Heart left ventricle (tissue), 13 donors: ENCODE results near the gene LTA4H.

Source experiments
- POLR2A ChIP-seq, 2 donors: fragments of 450-650 bp; IDR thresholded peaks; one replicate each; pipeline ENCODE4 v1.6.1; 2017; ENCODE audit warnings: antibody characterized with exemption in 2 of 2, mild to moderate bottlenecking in 2 of 2, moderate library complexity in 2 of 2
- TF ChIP-seq, protein P1 (sequence below), 12 donors: fragments of 200-600 bp; sonication (generic) in 4 of 12; IDR thresholded peaks; one replicate each; pipeline versions ENCODE4 v1.5.0 to v1.8.0; 2018 to 2022; ENCODE audit warnings: antibody characterized with exemption in 12 of 12, mild to moderate bottlenecking in 5 of 12
- donor health status: ischemic (EF 13 %, LVEDD 7.1; RV severe dilation, severe dysfunction).
- donor health status: DM: no; HTN: yes; CAD: no.
- donor health status: DM: no; HTN: no; CAD: no.
- donor health status: ischemic (EF 25% LVEDD 6.9; RV normal size, moderate dysfunction).
- donor health status: ischemic (EF 25% LVEDD 5.7; RV mildly dilated, moderate dysfunction).
- donor health status: ischemic (EF 35%, LVEDD 5.7; RV mildly dilated, moderate dysfunction).
- donor health status: nonischemic (EF 11% LVEDD 7.7; RV severe dilation, severe dysfunction).
- donor health status: DM: yes; HTN: yes; CAD: no.
- donor health status: PGD.
- donor health status: ischemic (EF 29% LVEDD 5.4; RV normal size, mild dysfunction).
- donor health status: nonischemic (EF 23%, LVEDD 6.1; RV moderate dilation, normal function).

DNA sequence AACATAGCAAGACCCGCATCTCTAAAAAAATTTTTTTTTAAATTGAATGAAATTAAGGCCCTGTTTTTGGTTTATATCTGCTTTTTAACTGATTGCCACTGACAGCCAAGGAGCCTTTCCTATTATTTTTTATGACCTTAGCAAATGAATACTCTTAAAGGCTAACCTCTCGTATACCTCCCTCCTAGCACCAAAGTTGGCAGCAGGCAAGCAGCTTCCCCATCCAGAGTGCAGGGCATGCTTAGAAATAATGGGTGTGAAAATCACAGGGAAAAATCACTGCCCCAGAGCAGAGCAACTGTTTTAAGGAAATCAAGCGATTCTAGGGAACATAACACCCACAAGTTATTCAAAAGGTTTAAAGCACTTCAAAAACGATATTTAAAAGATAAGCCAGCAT, 59.9 kb downstream of the LTA4H start:
- TF ChIP-seq, protein P1, sequence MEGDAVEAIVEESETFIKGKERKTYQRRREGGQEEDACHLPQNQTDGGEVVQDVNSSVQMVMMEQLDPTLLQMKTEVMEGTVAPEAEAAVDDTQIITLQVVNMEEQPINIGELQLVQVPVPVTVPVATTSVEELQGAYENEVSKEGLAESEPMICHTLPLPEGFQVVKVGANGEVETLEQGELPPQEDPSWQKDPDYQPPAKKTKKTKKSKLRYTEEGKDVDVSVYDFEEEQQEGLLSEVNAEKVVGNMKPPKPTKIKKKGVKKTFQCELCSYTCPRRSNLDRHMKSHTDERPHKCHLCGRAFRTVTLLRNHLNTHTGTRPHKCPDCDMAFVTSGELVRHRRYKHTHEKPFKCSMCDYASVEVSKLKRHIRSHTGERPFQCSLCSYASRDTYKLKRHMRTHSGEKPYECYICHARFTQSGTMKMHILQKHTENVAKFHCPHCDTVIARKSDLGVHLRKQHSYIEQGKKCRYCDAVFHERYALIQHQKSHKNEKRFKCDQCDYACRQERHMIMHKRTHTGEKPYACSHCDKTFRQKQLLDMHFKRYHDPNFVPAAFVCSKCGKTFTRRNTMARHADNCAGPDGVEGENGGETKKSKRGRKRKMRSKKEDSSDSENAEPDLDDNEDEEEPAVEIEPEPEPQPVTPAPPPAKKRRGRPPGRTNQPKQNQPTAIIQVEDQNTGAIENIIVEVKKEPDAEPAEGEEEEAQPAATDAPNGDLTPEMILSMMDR (IDR thresholded peaks at IDR 0.05): no peak
- no peak for TF ChIP-seq POLR2A (IDR thresholded peaks at IDR 0.05)
